Globus pallidus (tissue), 1 donor: ENCODE measurements around the gene CMTM1.
A peak's percentile ranks its signal among the peaks of the same experiment; 100 is the strongest.
"Not testable (repeated sequence)": the region's sequence is repeated elsewhere in the genome, so short reads cannot be mapped to it uniquely, and the experiment has no call there.

Experiments used
- DNase-seq: peaks from one replicate; pipeline ENCODE4 v3.0.0-alpha.2; 2015; ENCODE audit warnings: low spot score

The CMTM1 gene

GRCh38 chr16:66562409-66562808 is 3.8 kb upstream of the CMTM1 start:
- DNase-seq: no peak

GRCh38 chr16:66562986-66563385 is 3.3 kb upstream of the CMTM1 start:
- no peak for DNase-seq

GRCh38 chr16:66563574-66564334 is 2.5 kb upstream of the CMTM1 start:
- no peak for DNase-seq

GRCh38 chr16:66567270-66567669 is 1.0 kb downstream of the CMTM1 start:
- DNase-seq: not testable (repeated sequence)

GRCh38 chr16:66568355-66568754 is 2.1 kb downstream of the CMTM1 start:
- DNase-seq: no peak

- no peak for DNase-seq
These were observed 2.9 kb downstream of the CMTM1 start for GRCh38 chr16:66569131-66569530.

- DNase-seq: no peak
These were observed 3.7 kb downstream of the CMTM1 start for GRCh38 chr16:66569827-66570405.

GRCh38 chr16:66572356-66572755 is 6.1 kb downstream of the CMTM1 start:
- no peak for DNase-seq

GRCh38 chr16:66574081-66574480 is 7.8 kb downstream of the CMTM1 start:
- DNase-seq: no peak

GRCh38 chr16:66574531-66574930 is 8.3 kb downstream of the CMTM1 start:
- no peak for DNase-seq

GRCh38 chr16:66575060-66575459 is 8.8 kb downstream of the CMTM1 start:
- DNase-seq: no peak

- no peak for DNase-seq
These were observed 10.1 kb downstream of the CMTM1 start for GRCh38 chr16:66576296-66576695.

- DNase-seq: no peak
These were observed 12.7 kb downstream of the CMTM1 start, which contains the start of gene CMTM2 for GRCh38 chr16:66578651-66579531. Gene CMTM2, plus strand, starts transcription at chr16:66579463. Its CDS starts 145 bp downstream, at chr16:66579608.

GRCh38 chr16:66580605-66581209 is 14.5 kb downstream of the CMTM1 start:
- DNase-seq: no peak

- no peak for DNase-seq
These were observed 15.2 kb downstream of the CMTM1 start for GRCh38 chr16:66581246-66581952.

GRCh38 chr16:66585481-66586239 is 19.4 kb downstream of the CMTM1 start:
- DNase-seq: no peak

GRCh38 chr16:66587881-66588600 is 21.8 kb downstream of the CMTM1 start:
- no peak for DNase-seq

GRCh38 chr16:66588981-66589713 is 22.9 kb downstream of the CMTM1 start:
- DNase-seq: peak; percentile 53

GRCh38 chr16:66590322-66590721 is 24.1 kb downstream of the CMTM1 start:
- DNase-seq: no peak
